Measurements from ENCODE around the gene CD69. TPM values are rescaled to one million over a fixed set of nuclear protein-coding genes. Genes with fewer than 3 reads are reported as not detected.
"Not testable (repeated sequence)": the region's sequence is repeated elsewhere in the genome, so short reads cannot be mapped to it uniquely, and the experiment has no call there.

CD69 gene
- total RNA-seq, 2 experiments from 2014 or later: 71.6 to 82.4 TPM

DNA sequence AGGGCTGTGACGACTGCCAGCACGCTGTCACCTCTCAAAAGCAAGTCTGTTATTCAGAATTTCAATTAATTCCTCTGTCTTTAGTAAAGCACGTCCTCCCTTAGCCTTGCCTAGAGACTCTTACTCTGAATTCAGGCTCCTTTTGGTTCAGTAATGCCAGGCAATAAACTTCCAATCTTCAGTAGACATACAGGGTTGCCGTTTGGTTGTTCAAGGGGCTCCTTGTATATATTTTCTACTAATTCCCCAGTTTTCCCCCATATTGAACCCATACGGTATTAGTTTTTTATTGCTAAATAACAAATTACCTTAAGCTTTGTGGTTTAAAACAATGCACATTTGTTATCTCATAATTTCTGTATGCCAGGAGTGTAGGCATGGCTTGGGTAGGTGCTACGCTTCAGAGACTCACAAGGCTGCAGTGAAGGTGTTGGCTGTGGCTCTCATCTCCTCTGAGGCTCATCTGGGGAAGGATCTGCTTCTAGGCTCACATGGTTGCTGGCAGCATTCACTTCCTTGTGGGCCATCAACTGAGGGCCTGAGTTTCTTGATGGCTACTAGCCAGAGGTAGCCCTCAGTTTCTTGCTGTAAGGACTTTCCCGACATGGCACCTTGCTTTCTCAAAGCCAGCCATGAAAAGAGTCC lies 20.5 kb downstream of the CD69 start:
- peaks cover 12% of the 10 kb centered on the region for H3K9me3 Mint-ChIP-seq
- peaks cover 20% of the 10 kb centered on the region for H3K36me3 Mint-ChIP-seq (ENCODE audit: low read depth)
- H3K4me3 Mint-ChIP-seq: peak overlapping the region; percentile 50
- DNase-seq: no peak
- H3K27me3 Mint-ChIP-seq: no peaks in the 10 kb centered on the region
- ChIA-PET CTCF (interaction anchor here (1.0 kb wide), 1 partner anchor 10 kb away, joined by 3 read pairs; no protein-coding TSS in a partner anchor), POLR2A (no interaction called here)
- peak overlapping the region; percentile 76 for H3K27ac Mint-ChIP-seq
- H3K4me1 Mint-ChIP-seq: peaks cover 77% of the 10 kb centered on the region

DNA sequence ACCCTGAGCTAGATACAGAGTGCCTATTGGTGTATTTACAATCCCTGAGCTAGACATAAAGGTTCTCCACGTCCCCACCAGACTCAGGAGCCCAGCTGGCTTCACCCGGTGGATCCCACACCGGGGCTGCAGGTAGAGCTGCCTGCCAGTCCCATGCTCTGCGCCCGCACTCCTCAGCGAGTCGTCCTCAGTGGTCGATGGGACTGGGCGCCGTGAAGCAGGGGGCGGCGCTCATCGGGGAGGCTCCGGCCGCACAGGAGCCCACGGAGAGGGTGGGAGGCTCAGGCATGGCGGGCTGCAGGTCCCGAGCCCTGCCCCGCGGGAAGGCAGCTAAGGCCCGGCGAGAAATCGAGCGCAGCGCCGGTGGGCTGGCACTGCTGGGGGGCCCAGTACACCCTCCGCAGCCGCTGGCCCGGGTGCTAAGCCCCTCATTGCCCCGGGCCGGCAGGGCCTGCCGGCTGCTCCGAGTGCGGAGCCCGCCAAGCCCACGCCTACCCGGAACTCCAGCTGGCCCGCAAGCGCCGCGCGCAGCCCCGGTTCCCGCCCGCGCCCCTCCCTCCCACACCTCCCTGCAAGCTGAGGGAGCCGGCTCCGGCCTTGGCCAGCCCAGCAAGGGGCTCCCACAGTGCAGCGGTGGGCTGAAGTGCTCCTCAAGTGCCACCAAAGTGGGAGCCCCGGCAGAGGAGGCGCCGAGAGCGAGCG lies 21.1 kb downstream of the CD69 start:
- CTCF ChIA-PET: interaction anchor here (0.6 to 2.0 kb wide), 2 partner anchors 10 to 736 kb away, joined by 5 to 7 read pairs; no protein-coding TSS in a partner anchor
- DNase-seq, POLR2A ChIA-PET, H3K27ac Mint-ChIP-seq, H3K27me3 Mint-ChIP-seq: not testable (repeated sequence)
- H3K36me3 Mint-ChIP-seq (ENCODE audit: low read depth): peaks cover 18% of the 10 kb centered on the region
- peaks cover 71% of the 10 kb centered on the region for H3K4me1 Mint-ChIP-seq
- peaks cover 12% of the 10 kb centered on the region for H3K9me3 Mint-ChIP-seq
- H3K4me3 Mint-ChIP-seq: peak overlapping the region; percentile 26

DNA sequence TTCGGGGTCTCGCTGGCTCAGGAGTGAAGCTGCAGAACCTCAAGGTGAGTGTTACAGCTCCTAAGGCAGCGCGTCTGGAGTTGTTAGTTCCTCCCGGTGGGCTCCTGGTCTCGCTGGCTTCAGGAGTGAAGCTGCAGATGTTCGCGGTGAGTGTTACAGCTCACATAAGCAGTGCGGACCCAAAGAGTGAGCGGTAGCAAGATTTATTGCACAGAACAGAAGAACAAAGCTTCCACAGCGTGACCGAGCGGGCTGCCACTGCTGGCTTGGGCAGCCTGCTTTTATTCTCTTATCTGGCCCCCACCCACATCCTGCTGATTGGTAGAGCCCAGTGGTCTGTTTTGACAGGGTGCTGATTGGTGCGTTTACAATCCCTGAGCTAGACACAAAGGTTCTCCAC lies 21.8 kb downstream of the CD69 start:
- ChIA-PET CTCF (interaction anchor here (0.6 to 2.0 kb wide), 3 partner anchors 9 to 736 kb away, joined by 3 to 7 read pairs (median 5); no protein-coding TSS in a partner anchor), POLR2A (interaction anchor here (0.6 kb wide), 1 partner anchor 21 kb away, joined by 3 read pairs; no protein-coding TSS in a partner anchor)
- H3K4me1 Mint-ChIP-seq: peaks cover 64% of the 10 kb centered on the region
- H3K9me3 Mint-ChIP-seq: peaks cover 12% of the 10 kb centered on the region
- not testable (repeated sequence) for DNase-seq, H3K27me3 Mint-ChIP-seq
- H3K4me3 Mint-ChIP-seq: peak overlapping the region; percentile 26
- H3K27ac Mint-ChIP-seq: peak overlapping the region; percentile 80
- H3K36me3 Mint-ChIP-seq (ENCODE audit: low read depth): peaks cover 18% of the 10 kb centered on the region

DNA sequence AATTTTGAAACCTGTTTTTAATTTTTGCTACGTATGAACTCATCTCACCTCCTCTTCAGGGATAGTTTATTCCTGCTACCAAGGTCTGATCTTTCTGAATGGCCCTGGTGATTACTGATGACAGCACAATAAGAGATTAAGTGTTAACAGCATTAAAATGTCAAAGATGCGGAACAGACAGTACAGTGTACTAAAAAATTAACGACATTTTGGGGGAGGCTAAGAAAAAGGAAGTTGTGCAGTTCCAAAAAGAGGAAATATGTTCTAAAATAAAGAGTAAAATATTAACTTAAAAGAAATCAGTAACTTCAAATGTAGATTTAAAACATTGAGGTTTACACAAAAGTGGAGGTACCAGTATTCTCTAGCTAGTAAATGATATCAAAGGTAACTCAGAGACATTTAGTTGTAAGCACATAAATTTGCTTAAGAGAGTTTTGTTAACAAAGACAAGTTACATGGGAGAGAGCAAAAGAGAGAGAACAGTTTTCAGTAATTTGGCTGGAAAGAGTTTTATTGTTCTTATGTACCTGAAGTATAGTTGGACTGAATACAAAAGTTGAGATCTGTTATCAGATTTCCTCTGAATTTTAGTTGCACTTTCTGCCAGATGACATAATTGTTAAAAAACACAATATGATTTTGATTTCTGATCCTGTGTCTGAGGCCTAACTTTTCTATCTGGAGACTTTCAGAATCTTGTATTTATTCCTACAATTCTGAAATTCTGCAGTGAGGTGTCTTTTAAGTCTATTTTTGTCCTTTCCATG lies 23.6 kb downstream of the CD69 start:
- Mint-ChIP-seq H3K4me3 (peak overlapping the region; percentile 21), H3K27me3 (no peaks in the 10 kb centered on the region), H3K4me1 (peaks cover 60% of the 10 kb centered on the region), H3K9me3 (peaks cover 12% of the 10 kb centered on the region), H3K27ac (peak overlapping the region; percentile 88), H3K36me3 (ENCODE audit: low read depth) (peaks cover 27% of the 10 kb centered on the region)
- no peak for DNase-seq
- ChIA-PET CTCF (interaction anchor here (1.4 kb wide), 1 partner anchor 29 kb away, joined by 3 read pairs; no protein-coding TSS in a partner anchor), POLR2A (interaction anchor here (0.6 kb wide), 1 partner anchor 59 kb away, joined by 3 read pairs; no protein-coding TSS in a partner anchor)

DNA sequence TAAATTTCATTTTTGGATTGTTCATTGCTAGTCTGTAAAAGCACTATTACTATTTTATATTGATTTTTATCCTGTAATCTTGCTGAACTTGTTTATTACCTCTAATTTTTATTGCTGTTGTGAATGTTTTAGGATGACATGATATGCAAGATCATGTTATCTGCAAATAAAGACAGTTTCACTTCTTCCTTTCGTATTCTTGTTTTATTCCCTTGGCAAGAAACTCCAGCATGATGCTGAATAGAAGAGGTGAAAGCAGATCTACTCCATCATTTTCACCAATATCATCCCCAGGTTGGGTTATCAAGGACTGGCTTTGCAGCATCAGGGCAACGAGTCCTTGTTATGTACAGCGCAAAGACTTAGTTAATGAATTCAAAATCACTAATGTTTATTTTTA lies 25.1 kb downstream of the CD69 start:
- POLR2A ChIA-PET: no interaction called here
- no peak overlapping the region for H3K27ac Mint-ChIP-seq
- peaks cover 10% of the 10 kb centered on the region for H3K9me3 Mint-ChIP-seq
- peaks cover 60% of the 10 kb centered on the region for H3K4me1 Mint-ChIP-seq
- no peak for DNase-seq
- H3K36me3 Mint-ChIP-seq (ENCODE audit: low read depth): peaks cover 28% of the 10 kb centered on the region
- CTCF ChIA-PET: interaction anchor here (0.7 kb wide), 1 partner anchor 119 kb away, joined by 3 read pairs; no protein-coding TSS in a partner anchor
- H3K27me3 Mint-ChIP-seq: no peaks in the 10 kb centered on the region
- H3K4me3 Mint-ChIP-seq: no peak overlapping the region

GRCh38 chr12:9732921-9733461 lies 27.7 kb downstream of the CD69 start, which contains the start of gene CLECL1:
TSS of gene CLECL1 (minus strand) at chr12:9733097.
- DNase-seq: no peak
- Mint-ChIP-seq H3K4me1 (peaks cover 42% of the 10 kb centered on the region), H3K36me3 (ENCODE audit: low read depth) (peaks cover 13% of the 10 kb centered on the region), H3K4me3 (peak within 1 kb of the TSS; percentile 40), H3K27me3 (no peaks in the 10 kb centered on the region), H3K9me3 (peaks cover 2% of the 10 kb centered on the region), H3K27ac (peak within 1 kb of the TSS; percentile 60)
- ChIA-PET CTCF (interaction anchor here (1.0 to 1.4 kb wide), 3 partner anchors 9 to 19 kb away, joined by 3 read pairs; no protein-coding TSS in a partner anchor), POLR2A (no interaction called here)

DNA sequence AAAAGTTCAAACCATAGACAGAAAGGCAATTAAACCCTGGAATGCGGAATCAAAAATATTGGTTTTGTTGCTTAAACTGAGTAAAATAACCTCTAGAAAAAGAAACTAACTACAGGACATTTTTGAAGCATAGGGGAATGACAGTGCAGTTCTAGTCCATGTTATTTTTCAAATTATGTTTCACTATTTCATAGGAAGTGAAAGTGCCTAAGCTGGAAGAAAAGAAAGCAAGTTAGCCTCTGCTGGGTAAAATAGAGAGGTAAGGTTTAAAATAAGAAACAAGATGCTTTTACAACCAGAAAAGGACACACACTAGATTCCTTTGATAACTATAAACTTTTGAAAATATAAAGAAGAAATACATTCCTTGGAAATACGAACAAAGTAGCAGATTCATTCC lies 28.9 kb downstream of the CD69 start:
- Mint-ChIP-seq H3K27me3 (no peaks in the 10 kb centered on the region), H3K27ac (peak overlapping the region; percentile 60), H3K4me3 (peak overlapping the region; percentile 34), H3K9me3 (peaks cover 2% of the 10 kb centered on the region), H3K4me1 (peaks cover 31% of the 10 kb centered on the region), H3K36me3 (ENCODE audit: low read depth) (peaks cover 13% of the 10 kb centered on the region)
- ChIA-PET POLR2A (no interaction called here), CTCF (interaction anchor here (1.4 to 1.5 kb wide), 2 partner anchors 10 to 11 kb away, joined by 3 to 9 read pairs; no protein-coding TSS in a partner anchor)
- DNase-seq: no peak

DNA sequence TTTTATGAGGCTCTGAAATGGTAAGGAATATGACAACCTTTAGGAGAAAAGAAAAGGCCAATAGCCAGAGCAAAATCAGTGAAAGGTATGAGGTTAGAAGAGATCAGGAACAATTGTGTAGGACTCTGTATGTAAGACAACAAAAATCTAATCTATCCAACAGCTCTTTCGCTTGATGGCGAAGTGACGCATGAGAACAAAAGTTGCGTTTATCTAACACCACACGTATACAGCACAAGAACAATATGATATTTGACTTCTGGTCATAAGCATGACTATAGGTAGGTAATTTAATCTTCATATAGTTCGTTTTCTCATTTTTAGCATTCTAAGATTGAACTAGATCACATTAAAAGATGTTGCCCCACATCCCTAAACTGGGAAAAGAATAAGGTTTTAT lies 29.3 kb downstream of the CD69 start:
- peaks cover 13% of the 10 kb centered on the region for H3K36me3 Mint-ChIP-seq (ENCODE audit: low read depth)
- H3K27ac Mint-ChIP-seq: peak overlapping the region; percentile 60
- no peak for DNase-seq
- peaks cover 27% of the 10 kb centered on the region for H3K4me1 Mint-ChIP-seq
- no peaks in the 10 kb centered on the region for H3K27me3 Mint-ChIP-seq
- peaks cover 2% of the 10 kb centered on the region for H3K9me3 Mint-ChIP-seq
- H3K4me3 Mint-ChIP-seq: peak overlapping the region; percentile 34
- CTCF ChIA-PET: interaction anchor here (1.4 to 2.3 kb wide), 3 partner anchors 9 to 23 kb away, joined by 3 to 11 read pairs (median 9); no protein-coding TSS in a partner anchor
- POLR2A ChIA-PET: no interaction called here

DNA sequence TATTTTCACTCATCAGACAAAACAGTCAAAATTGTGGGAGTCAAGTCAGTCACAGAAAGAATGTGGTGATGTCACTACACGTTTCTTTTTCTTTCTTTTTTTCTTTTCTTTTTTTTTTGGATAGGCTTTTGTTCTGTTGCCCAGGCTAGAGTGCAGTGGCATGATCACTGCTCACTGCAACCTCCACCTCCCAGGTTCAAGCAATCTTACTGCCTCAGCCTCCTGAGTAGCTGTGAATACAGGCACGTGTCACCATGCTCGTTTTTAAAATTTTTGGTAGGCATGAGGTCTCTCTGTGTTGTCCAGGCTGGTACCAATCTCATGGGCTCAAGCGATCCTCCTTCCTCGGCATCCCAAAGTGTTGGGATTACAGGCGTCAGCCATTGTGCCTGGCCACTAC lies 30.1 kb downstream of the CD69 start:
- Mint-ChIP-seq H3K4me1 (peaks cover 24% of the 10 kb centered on the region), H3K4me3 (no peak overlapping the region), H3K27me3 (no peaks in the 10 kb centered on the region), H3K27ac (no peak overlapping the region), H3K9me3 (peaks cover under 1% of the 10 kb centered on the region), H3K36me3 (ENCODE audit: low read depth) (peaks cover 13% of the 10 kb centered on the region)
- CTCF ChIA-PET: interaction anchor here (1.0 to 2.3 kb wide), 8 partner anchors 8 to 57 kb away, joined by 3 to 11 read pairs (median 4); no protein-coding TSS in a partner anchor
- POLR2A ChIA-PET: no interaction called here
- no peak for DNase-seq

DNA sequence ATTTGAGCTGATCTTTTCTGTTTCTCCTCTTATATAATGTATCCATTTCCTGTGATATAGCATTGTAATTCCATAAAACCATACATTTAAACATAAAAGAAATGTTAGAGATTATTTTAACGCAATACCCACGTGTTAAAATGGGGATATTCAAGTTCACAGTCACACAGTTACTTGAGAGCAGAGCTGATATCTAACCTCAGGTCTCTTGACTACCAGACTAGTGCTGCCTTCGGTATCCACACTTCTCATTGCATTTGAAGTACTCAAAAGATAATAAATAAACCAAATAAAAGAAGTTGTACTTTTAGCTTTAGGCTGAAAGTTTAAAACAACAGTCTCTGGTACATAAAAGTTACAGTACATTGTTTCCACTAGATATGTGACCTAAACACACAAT lies 30.7 kb downstream of the CD69 start:
- ChIA-PET CTCF (interaction anchor here (0.9 to 2.3 kb wide), 7 partner anchors 8 to 57 kb away, joined by 3 to 11 read pairs (median 3); no protein-coding TSS in a partner anchor), POLR2A (no interaction called here)
- H3K27me3 Mint-ChIP-seq: no peaks in the 10 kb centered on the region
- H3K9me3 Mint-ChIP-seq: no peaks in the 10 kb centered on the region
- H3K36me3 Mint-ChIP-seq (ENCODE audit: low read depth): peaks cover 13% of the 10 kb centered on the region
- DNase-seq: no peak
- H3K4me3 Mint-ChIP-seq: no peak overlapping the region
- H3K27ac Mint-ChIP-seq: no peak overlapping the region
- H3K4me1 Mint-ChIP-seq: peaks cover 24% of the 10 kb centered on the region

DNA sequence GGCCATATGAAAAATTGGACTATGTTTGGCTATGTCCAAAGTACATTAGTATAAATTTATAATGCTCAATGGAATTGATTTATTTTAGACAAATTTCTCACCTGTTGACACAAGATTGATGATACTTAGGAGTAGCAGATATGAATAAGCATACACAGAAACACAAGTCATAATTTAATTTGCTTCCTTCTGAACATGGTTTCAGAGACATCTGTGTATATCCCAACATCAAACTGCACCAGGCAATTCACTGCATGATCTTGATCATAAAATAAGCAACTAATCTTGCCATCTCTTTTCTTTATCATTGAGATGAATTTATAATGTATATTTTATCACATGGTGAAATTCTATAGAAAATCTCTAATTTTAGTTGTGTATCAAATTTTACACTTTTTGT lies 31.6 kb downstream of the CD69 start:
- H3K4me3 Mint-ChIP-seq: no peak overlapping the region
- H3K4me1 Mint-ChIP-seq: peaks cover 24% of the 10 kb centered on the region
- CTCF ChIA-PET: interaction anchor here (0.9 to 2.3 kb wide), 4 partner anchors 10 to 20 kb away, joined by 3 to 11 read pairs (median 6); no protein-coding TSS in a partner anchor
- no peaks in the 10 kb centered on the region for H3K9me3 Mint-ChIP-seq
- no peaks in the 10 kb centered on the region for H3K27me3 Mint-ChIP-seq
- POLR2A ChIA-PET: no interaction called here
- DNase-seq: no peak
- peaks cover 13% of the 10 kb centered on the region for H3K36me3 Mint-ChIP-seq (ENCODE audit: low read depth)
- H3K27ac Mint-ChIP-seq: no peak overlapping the region

DNA sequence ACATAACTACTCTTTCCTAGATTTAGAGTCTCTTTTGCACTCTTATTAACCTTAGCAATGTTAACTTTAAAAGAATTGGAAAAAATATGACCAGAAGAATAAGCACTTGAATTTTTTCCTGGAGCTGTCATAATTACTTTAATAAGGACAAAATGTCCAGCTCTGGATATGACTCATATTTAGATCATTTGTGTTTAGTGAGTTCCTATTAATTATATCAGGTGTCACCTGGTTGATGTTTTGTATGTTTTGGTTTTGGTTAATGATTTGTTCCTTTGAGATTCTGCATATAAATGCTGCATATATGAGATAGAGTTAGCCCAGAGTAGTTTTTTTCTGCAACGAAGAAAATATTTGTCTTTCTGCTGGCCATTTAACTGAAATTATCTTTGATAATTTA lies 32.9 kb downstream of the CD69 start:
- no peak for DNase-seq
- Mint-ChIP-seq H3K4me1 (peaks cover 21% of the 10 kb centered on the region), H3K27ac (no peak overlapping the region), H3K9me3 (peaks cover 4% of the 10 kb centered on the region), H3K36me3 (ENCODE audit: low read depth) (peaks cover 11% of the 10 kb centered on the region), H3K4me3 (no peak overlapping the region), H3K27me3 (no peaks in the 10 kb centered on the region)
- ChIA-PET CTCF (interaction anchor here (1.0 kb wide), 1 partner anchor 15 kb away, joined by 3 read pairs; no protein-coding TSS in a partner anchor), POLR2A (no interaction called here)

All from activated CD4-positive, alpha-beta T cell treated with anti-CD3 and anti-CD28 coated beads, Interleukin-2, amount 10 ng/mL, durations not matched to agents 7 days and 5 days (primary cell).